ENCODE measurements around the gene NCKAP5. TPM values are rescaled to one million over a fixed set of nuclear protein-coding genes. Genes with fewer than 3 reads are reported as not detected.

Gene NCKAP5
- polyA plus RNA-seq, 1 experiment: 2.1 TPM

DNA sequence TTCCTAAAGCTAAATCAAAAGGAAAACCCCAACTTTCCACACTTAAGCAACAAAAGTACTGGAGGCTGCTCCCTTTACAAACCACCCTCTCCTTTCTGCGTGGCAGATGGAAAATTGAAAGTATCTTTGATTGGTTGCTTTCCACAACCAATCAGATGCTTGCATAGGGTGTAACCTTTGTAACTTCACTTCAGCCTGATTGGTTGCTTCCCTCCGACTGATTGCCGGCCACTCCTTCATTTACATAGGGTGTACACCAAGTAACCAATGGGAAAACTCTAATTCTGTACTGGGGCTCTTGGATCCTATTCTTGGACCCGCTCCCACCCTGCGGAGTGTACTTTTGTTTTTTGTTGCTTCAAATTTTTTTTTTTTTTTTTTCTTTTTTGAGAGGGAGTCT is 297.7 kb downstream of the NCKAP5 start:
- no peak for DNase-seq (ENCODE audit: low read depth)
- ChIA-PET POLR2A (no interaction called here), CTCF (interaction anchor here (0.7 kb wide), 1 partner anchor 125 kb away, joined by 4 read pairs; no protein-coding TSS in a partner anchor)
- Histone ChIP-seq H3K36me3 (ENCODE audit: control insufficient read depth, insufficient read depth, low read length) (no peaks in the 10 kb centered on the region), H3K27me3 (ENCODE audit: control insufficient read depth, insufficient read depth, low read length) (no peaks in the 10 kb centered on the region), H3K4me3 (ENCODE audit: low read depth, low read length) (no peak overlapping the region)
- TF ChIP-seq, protein P1, sequence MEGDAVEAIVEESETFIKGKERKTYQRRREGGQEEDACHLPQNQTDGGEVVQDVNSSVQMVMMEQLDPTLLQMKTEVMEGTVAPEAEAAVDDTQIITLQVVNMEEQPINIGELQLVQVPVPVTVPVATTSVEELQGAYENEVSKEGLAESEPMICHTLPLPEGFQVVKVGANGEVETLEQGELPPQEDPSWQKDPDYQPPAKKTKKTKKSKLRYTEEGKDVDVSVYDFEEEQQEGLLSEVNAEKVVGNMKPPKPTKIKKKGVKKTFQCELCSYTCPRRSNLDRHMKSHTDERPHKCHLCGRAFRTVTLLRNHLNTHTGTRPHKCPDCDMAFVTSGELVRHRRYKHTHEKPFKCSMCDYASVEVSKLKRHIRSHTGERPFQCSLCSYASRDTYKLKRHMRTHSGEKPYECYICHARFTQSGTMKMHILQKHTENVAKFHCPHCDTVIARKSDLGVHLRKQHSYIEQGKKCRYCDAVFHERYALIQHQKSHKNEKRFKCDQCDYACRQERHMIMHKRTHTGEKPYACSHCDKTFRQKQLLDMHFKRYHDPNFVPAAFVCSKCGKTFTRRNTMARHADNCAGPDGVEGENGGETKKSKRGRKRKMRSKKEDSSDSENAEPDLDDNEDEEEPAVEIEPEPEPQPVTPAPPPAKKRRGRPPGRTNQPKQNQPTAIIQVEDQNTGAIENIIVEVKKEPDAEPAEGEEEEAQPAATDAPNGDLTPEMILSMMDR (IDR thresholded peaks at IDR 0.05; ENCODE audit: insufficient read depth, low read depth, low read length): no peak

DNA sequence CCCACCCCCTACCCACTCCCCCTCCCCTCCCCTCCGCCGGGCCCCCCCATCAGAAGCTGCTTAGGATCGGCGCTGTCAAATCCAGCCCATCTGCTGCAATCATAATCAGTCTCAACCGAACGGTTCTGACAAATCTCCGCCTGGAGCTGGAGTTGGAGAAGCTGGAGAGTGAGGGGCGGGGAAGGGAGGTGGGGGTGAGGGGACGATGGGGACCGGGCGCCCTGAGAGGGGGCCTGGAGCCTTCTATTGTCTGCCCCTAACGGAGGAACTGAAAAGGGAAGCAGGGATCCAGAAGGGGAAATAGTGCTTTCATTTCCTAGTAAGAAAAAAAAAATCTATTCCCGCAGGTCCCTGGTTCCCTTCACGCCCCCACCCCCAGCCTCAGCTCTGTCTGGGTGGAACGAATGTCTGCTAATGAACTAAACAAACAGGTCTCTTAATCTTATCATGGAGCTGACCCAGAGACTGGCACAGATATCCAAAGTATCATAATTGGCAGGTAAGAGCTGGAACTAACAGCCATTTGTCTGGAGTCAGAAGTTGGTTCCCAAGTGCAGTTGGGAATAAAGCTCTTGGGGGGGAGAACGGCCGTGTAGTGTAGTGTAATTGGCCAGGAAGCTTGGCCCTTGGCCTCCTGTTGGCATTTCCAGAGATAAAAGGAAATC is 301.2 kb downstream of the NCKAP5 start:
- H3K36me3 ChIP-seq (ENCODE audit: control insufficient read depth, insufficient read depth, low read length): no peaks in the 10 kb centered on the region
- no peak for DNase-seq (ENCODE audit: low read depth)
- peak overlapping the region; percentile 53 for H3K4me3 ChIP-seq (ENCODE audit: low read depth, low read length)
- no peaks in the 10 kb centered on the region for H3K27me3 ChIP-seq (ENCODE audit: control insufficient read depth, insufficient read depth, low read length)
- ChIA-PET POLR2A (no interaction called here), CTCF (interaction anchor here (0.7 to 1.7 kb wide), 5 partner anchors 38 to 577 kb away, joined by 3 to 5 read pairs (median 3); no protein-coding TSS in a partner anchor)
- TF ChIP-seq, protein P1 (IDR thresholded peaks at IDR 0.05; ENCODE audit: insufficient read depth, low read depth, low read length): no peak

DNA sequence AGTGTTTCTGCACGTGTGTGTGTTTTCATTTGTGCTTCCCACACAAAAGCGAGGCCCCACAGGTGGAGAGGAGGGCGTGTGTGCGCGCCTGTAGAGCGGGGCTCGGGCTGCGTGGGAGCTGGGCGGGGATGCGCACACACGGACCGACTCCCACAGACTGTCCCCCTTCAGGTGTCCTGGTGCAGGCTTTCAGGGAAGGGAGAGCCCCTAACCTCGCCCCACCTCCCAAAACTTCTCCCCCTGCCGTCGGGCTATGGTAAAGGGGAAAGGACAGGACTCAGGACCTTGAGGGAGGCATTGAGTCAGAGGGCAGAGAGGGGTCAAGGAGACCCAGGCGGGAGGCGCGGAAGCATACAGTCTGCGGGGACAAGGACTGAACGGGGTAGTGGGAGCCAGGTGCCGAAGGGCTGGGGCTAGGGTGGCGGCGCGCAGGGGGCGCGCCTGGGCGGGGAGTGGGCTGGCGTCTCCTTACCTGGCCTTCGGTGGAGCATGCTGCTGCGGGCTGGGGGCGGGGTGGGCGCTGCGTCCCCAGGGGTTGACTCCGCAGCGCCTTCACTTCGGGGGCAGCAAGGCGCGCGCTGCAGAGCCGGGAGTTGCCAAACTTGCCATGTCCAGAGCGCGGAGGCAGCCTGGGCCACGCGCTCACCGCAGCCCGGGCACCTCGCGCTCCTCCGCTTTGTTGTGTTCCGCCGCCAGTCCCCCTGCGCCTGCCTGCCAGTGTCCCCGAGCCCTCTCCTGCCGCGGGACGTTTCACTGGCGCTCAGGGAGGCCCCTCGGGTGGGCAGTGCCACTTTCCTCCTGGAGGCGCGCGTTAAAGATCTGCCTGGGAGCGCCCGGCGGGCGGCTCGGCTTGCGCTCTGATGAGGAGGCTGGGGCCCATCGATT is 302.0 kb downstream of the NCKAP5 start:
- peak overlapping the region; percentile 53 for H3K4me3 ChIP-seq (ENCODE audit: low read depth, low read length)
- no peaks in the 10 kb centered on the region for H3K36me3 ChIP-seq (ENCODE audit: control insufficient read depth, insufficient read depth, low read length)
- CTCF ChIA-PET: interaction anchor here (0.7 to 5.6 kb wide), 5 partner anchors 294 to 578 kb away, joined by 3 to 37 read pairs (median 3); partner anchors contain the start of gene NCKAP5
- TF ChIP-seq, protein P1 (IDR thresholded peaks at IDR 0.05; ENCODE audit: insufficient read depth, low read depth, low read length): peak; percentile 34; the same call in 1 of the 2 replicates
- POLR2A ChIA-PET: no interaction called here
- no peaks in the 10 kb centered on the region for H3K27me3 ChIP-seq (ENCODE audit: control insufficient read depth, insufficient read depth, low read length)
- no peak for DNase-seq (ENCODE audit: low read depth)

DNA sequence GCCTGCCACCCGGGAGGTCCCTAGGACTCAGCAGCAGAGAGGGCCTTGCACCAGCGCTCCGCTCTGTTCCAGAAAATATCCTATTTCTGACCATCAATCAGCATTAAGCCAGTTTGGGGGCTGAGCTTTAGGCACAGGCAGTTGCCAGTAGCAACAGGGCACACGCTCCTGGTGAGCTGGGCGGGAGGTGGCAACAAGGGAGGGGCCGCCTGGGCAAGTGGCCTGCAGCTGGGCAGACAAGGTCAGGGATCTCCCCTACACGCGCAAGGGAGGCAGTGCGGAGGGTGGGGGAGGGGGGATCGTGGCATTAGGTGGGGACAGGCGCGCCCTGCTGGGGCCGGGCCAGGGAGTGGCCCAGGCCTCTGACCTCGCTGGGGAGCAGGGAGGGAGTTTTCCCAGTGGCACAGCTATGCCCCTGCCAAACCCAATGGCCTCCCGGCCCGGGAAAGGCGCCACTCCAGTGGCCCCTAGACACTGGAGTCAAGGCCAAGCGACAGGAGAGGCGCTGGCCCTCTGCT is 302.8 kb downstream of the NCKAP5 start:
- DNase-seq (ENCODE audit: low read depth): no peak
- TF ChIP-seq, protein P1 (IDR thresholded peaks at IDR 0.05; ENCODE audit: insufficient read depth, low read depth, low read length): no peak
- Histone ChIP-seq H3K4me3 (ENCODE audit: low read depth, low read length) (peak overlapping the region; percentile 53), H3K36me3 (ENCODE audit: control insufficient read depth, insufficient read depth, low read length) (no peaks in the 10 kb centered on the region), H3K27me3 (ENCODE audit: control insufficient read depth, insufficient read depth, low read length) (no peaks in the 10 kb centered on the region)
- POLR2A ChIA-PET: no interaction called here
- CTCF ChIA-PET: interaction anchor here (0.7 to 5.6 kb wide), 4 partner anchors 11 to 579 kb away, joined by 3 to 37 read pairs (median 12); no protein-coding TSS in a partner anchor

DNA sequence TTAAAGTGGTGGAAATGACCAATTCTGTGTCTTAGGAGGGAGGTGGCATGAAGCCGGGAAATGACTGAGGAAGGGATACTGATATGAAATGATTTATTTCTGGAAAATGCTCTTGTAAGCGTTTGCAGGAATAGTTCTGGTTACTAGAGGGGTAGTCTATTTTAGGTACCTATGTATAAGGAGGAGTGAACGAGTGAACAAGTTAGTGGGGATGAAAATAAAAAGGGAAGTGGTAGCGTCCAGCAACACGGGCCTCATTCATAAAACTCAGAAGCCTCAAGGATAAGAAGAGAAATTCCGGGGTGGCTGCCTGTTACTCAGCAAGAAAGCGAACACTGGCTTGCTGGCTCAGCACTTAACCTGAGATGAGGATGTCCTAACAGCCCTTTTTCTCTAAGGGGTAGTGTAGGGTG is 303.3 kb downstream of the NCKAP5 start:
- CTCF ChIA-PET: interaction anchor here (1.3 to 5.6 kb wide), 3 partner anchors 10 to 580 kb away, joined by 6 to 37 read pairs (median 18); no protein-coding TSS in a partner anchor
- no peaks in the 10 kb centered on the region for H3K36me3 ChIP-seq (ENCODE audit: control insufficient read depth, insufficient read depth, low read length)
- no peaks in the 10 kb centered on the region for H3K27me3 ChIP-seq (ENCODE audit: control insufficient read depth, insufficient read depth, low read length)
- TF ChIP-seq, protein P1 (IDR thresholded peaks at IDR 0.05; ENCODE audit: insufficient read depth, low read depth, low read length): no peak
- DNase-seq (ENCODE audit: low read depth): no peak
- no peak overlapping the region for H3K4me3 ChIP-seq (ENCODE audit: low read depth, low read length)
- POLR2A ChIA-PET: no interaction called here
